ENCODE data around the gene PRKD1.
"Not testable (repeated sequence)": the region's sequence is repeated elsewhere in the genome, so short reads cannot be mapped to it uniquely, and the experiment has no call there.

PRKD1 gene

GRCh38 chr14:29738950-29739349 is 188.7 kb downstream of the PRKD1 start:
- no peak for DNase-seq (ENCODE audit: low read depth)

GRCh38 chr14:29738056-29738455 is 189.6 kb downstream of the PRKD1 start:
- no peak for DNase-seq (ENCODE audit: low read depth)

GRCh38 chr14:29735459-29735858 is 192.2 kb downstream of the PRKD1 start:
- no peak for DNase-seq (ENCODE audit: low read depth)

GRCh38 chr14:29734732-29735131 is 192.9 kb downstream of the PRKD1 start:
- DNase-seq (ENCODE audit: low read depth) = no peak

GRCh38 chr14:29726560-29727331 is 200.9 kb downstream of the PRKD1 start:
- DNase-seq (ENCODE audit: low read depth) = peak; percentile 59

- DNase-seq (ENCODE audit: low read depth) = no peak
These were observed 202.7 kb downstream of the PRKD1 start for GRCh38 chr14:29724991-29725390.

GRCh38 chr14:29722831-29723230 is 204.8 kb downstream of the PRKD1 start:
- no peak for DNase-seq (ENCODE audit: low read depth)

- no peak for DNase-seq (ENCODE audit: low read depth)
These were observed 206.1 kb downstream of the PRKD1 start for GRCh38 chr14:29721586-29721985.

GRCh38 chr14:29717901-29718300 is 209.7 kb downstream of the PRKD1 start:
- no peak for DNase-seq (ENCODE audit: low read depth)

- no peak for DNase-seq (ENCODE audit: low read depth)
These were observed 211.5 kb downstream of the PRKD1 start for GRCh38 chr14:29716150-29716549.

- DNase-seq (ENCODE audit: low read depth) = no peak
These were observed 215.0 kb downstream of the PRKD1 start for GRCh38 chr14:29712601-29713000.

- peak; percentile 11 for DNase-seq (ENCODE audit: low read depth)
These were observed 217.6 kb downstream of the PRKD1 start for GRCh38 chr14:29710015-29710414.

- DNase-seq (ENCODE audit: low read depth) = no peak
These were observed 218.2 kb downstream of the PRKD1 start for GRCh38 chr14:29709490-29709889.

GRCh38 chr14:29706700-29707099 is 220.9 kb downstream of the PRKD1 start:
- no peak for DNase-seq (ENCODE audit: low read depth)

GRCh38 chr14:29705801-29706200 is 221.8 kb downstream of the PRKD1 start:
- DNase-seq (ENCODE audit: low read depth) = no peak

- DNase-seq (ENCODE audit: low read depth) = not testable (repeated sequence)
These were observed 238.1 kb downstream of the PRKD1 start for GRCh38 chr14:29689597-29689996.

- no peak for DNase-seq (ENCODE audit: low read depth)
These were observed 239.8 kb downstream of the PRKD1 start for GRCh38 chr14:29687866-29688265.

- no peak for DNase-seq (ENCODE audit: low read depth)
These were observed 240.4 kb downstream of the PRKD1 start for GRCh38 chr14:29687071-29687765.

- DNase-seq (ENCODE audit: low read depth) = no peak
These were observed 242.7 kb downstream of the PRKD1 start for GRCh38 chr14:29684926-29685325.

- DNase-seq (ENCODE audit: low read depth) = no peak
These were observed 244.9 kb downstream of the PRKD1 start for GRCh38 chr14:29682789-29683188.

- no peak for DNase-seq (ENCODE audit: low read depth)
These were observed 246.3 kb downstream of the PRKD1 start for GRCh38 chr14:29681316-29681715.

GRCh38 chr14:29674566-29675285 is 252.9 kb downstream of the PRKD1 start:
- no peak for DNase-seq (ENCODE audit: low read depth)

- DNase-seq (ENCODE audit: low read depth) = no peak
These were observed 254.8 kb downstream of the PRKD1 start for GRCh38 chr14:29672831-29673230.
